Suprapubic skin (tissue), 3 donors: Measurements from ENCODE around the gene PTGIR.
"Not testable (repeated sequence)": the region's sequence is repeated elsewhere in the genome, so short reads cannot be mapped to it uniquely, and the experiment has no call there.

Experiments
- POLR2A ChIP-seq, 2 donors: fragments of 450-650 bp; IDR thresholded peaks; one replicate each; pipeline ENCODE4 v1.6.1; 2017; ENCODE audit warnings: antibody characterized with exemption in 2 of 2, mild to moderate bottlenecking in 2 of 2, moderate library complexity in 2 of 2
- TF ChIP-seq, protein P1 (sequence below), 2 donors: fragments of 200-600 bp in 1 of 2; fragments of 450-650 bp in 1 of 2; sonication (generic) in 1 of 2; IDR thresholded peaks; one replicate each; pipeline ENCODE4 v1.5.1; 2016 to 2019; ENCODE audit warnings: antibody characterized with exemption in 2 of 2, mild to moderate bottlenecking in 1 of 2, moderate library complexity in 1 of 2

DNA sequence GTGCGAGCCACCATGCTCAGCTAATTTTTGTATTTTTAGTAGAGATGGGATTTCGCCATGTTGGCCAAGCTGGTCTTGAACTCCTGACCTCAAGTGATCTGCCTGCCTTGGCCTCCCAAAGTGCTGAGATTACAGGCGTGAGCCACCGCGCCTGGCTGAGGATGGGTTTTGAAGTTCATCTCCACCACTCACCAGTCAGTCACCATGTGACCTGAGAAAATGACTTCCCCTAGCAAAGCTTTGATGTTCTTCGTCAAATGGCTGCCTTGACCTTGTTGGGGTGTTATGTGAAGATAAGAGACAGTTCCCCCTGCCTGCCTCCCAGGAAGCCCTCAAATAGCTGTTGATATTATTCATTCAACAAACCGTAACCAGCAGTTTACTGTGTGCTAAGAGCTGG is 4.1 kb upstream of the PTGIR start:
- not testable (repeated sequence) for TF ChIP-seq POLR2A (IDR thresholded peaks at IDR 0.05)
- TF ChIP-seq, protein P1, sequence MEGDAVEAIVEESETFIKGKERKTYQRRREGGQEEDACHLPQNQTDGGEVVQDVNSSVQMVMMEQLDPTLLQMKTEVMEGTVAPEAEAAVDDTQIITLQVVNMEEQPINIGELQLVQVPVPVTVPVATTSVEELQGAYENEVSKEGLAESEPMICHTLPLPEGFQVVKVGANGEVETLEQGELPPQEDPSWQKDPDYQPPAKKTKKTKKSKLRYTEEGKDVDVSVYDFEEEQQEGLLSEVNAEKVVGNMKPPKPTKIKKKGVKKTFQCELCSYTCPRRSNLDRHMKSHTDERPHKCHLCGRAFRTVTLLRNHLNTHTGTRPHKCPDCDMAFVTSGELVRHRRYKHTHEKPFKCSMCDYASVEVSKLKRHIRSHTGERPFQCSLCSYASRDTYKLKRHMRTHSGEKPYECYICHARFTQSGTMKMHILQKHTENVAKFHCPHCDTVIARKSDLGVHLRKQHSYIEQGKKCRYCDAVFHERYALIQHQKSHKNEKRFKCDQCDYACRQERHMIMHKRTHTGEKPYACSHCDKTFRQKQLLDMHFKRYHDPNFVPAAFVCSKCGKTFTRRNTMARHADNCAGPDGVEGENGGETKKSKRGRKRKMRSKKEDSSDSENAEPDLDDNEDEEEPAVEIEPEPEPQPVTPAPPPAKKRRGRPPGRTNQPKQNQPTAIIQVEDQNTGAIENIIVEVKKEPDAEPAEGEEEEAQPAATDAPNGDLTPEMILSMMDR (IDR thresholded peaks at IDR 0.05) = not testable (repeated sequence)
